GM21447 (cell line): ENCODE measurements around the gene BATF.

Experiments used
- ATAC-seq: cut with Tn5 transposase; IDR thresholded peaks from one replicate; pipeline ENCODE4 v1.9.1; 2021; ENCODE audit not compliant: unreplicated experiment

Gene BATF

GRCh38 chr14:75559451-75560222, 37.4 kb downstream of the BATF start:
- ATAC-seq, result peak; percentile 62

GRCh38 chr14:75561013-75561432, 38.8 kb downstream of the BATF start:
- peak; percentile 53 for ATAC-seq

- no peak for ATAC-seq
Measured at GRCh38 chr14:75562089-75562488, 39.8 kb downstream of the BATF start.

- ATAC-seq, result no peak
Measured at GRCh38 chr14:75562489-75562888, 40.2 kb downstream of the BATF start.

GRCh38 chr14:75563931-75564330, 41.7 kb downstream of the BATF start:
- no peak for ATAC-seq

- ATAC-seq, result no peak
Measured at GRCh38 chr14:75565056-75565455, 42.8 kb downstream of the BATF start.

- no peak for ATAC-seq
Measured at GRCh38 chr14:75566321-75566720, 44.1 kb downstream of the BATF start.

- no peak for ATAC-seq
Measured at GRCh38 chr14:75566752-75567151, 44.5 kb downstream of the BATF start.

GRCh38 chr14:75568140-75568539, 45.9 kb downstream of the BATF start:
- ATAC-seq, result no peak

- no peak for ATAC-seq
Measured at GRCh38 chr14:75568791-75569190, 46.5 kb downstream of the BATF start.

GRCh38 chr14:75570797-75571196, 48.5 kb downstream of the BATF start:
- no peak for ATAC-seq

- no peak for ATAC-seq
Measured at GRCh38 chr14:75572104-75572503, 49.8 kb downstream of the BATF start.

- ATAC-seq, result no peak
Measured at GRCh38 chr14:75577090-75577489, 54.8 kb downstream of the BATF start.

- peak; percentile 80 for ATAC-seq
Measured at GRCh38 chr14:75577729-75578101, 55.4 kb downstream of the BATF start.

GRCh38 chr14:75578102-75578785, 56.0 kb downstream of the BATF start, which contains the start of gene FLVCR2:
FLVCR2 (plus strand) TSS chr14:75578620; CDS start chr14:75578973, 353 bp downstream.
- peak; percentile 30 for ATAC-seq

GRCh38 chr14:75578786-75579337, 56.6 kb downstream of the BATF start:
- peak; percentile 20 for ATAC-seq

- no peak for ATAC-seq
Measured at GRCh38 chr14:75579338-75579864, 57.1 kb downstream of the BATF start.

- no peak for ATAC-seq
Measured at GRCh38 chr14:75579882-75580281, 57.6 kb downstream of the BATF start.

GRCh38 chr14:75587388-75587787, 65.1 kb downstream of the BATF start:
- ATAC-seq, result no peak

GRCh38 chr14:75589931-75590330, 67.7 kb downstream of the BATF start:
- ATAC-seq, result no peak

GRCh38 chr14:75591331-75591946, 69.2 kb downstream of the BATF start:
- ATAC-seq, result no peak
